WERI-Rb-1 (cell line): ENCODE data around the gene FAM117A.
A peak's percentile ranks its signal among the peaks of the same experiment; 100 is the strongest.

Experiments used
- DNase-seq: peaks from one replicate; pipeline ENCODE4 v3.0.0-alpha.2; 2020
- H3K27ac ChIP-seq: fragments of 250-450 bp; sonication (Bioruptor Pico); 2 replicates; pipeline ENCODE4 v1.5.1; 2020; ENCODE audit warnings: mild to moderate bottlenecking, moderate library complexity
- H3K27me3 ChIP-seq: fragments of 250-450 bp; sonication (Bioruptor Pico); 2 replicates; pipeline ENCODE4 v1.5.1; 2021; ENCODE audit warnings: mild to moderate bottlenecking, low read depth, moderate library complexity; ENCODE audit not compliant: insufficient read depth, severe bottlenecking
- H3K36me3 ChIP-seq: fragments of 250-450 bp; sonication (Bioruptor Pico); 2 replicates; pipeline ENCODE4 v1.5.1; 2020; ENCODE audit warnings: mild to moderate bottlenecking, moderate library complexity
- H3K4me3 ChIP-seq: 2 replicates; pipeline ENCODE4 v1.5.1; 2011; ENCODE audit warnings: low read depth, mild to moderate bottlenecking, control low read depth, low read length
- H3K9me3 ChIP-seq: fragments of 250-450 bp; sonication (Bioruptor Pico); 2 replicates; pipeline ENCODE4 v1.5.1; 2021; ENCODE audit warnings: mild to moderate bottlenecking, moderate library complexity; ENCODE audit not compliant: severe bottlenecking
- CTCF ChIP-seq: IDR thresholded peaks from 2 replicates; pipeline ENCODE4 v1.5.1; 2011; ENCODE audit warnings: low read depth, mild to moderate bottlenecking, control low read depth, inconsistent platforms, low read length

Gene FAM117A

GRCh38 chr17:49715216-49715615, 48.7 kb downstream of the FAM117A start:
- DNase-seq = no peak
- Histone ChIP-seq H3K36me3 (peaks cover 88% of the 10 kb centered on the region), H3K27me3 (no peaks in the 10 kb centered on the region), H3K27ac (no peak overlapping the region), H3K9me3 (no peaks in the 10 kb centered on the region), H3K4me3 (no peak overlapping the region)
- TF ChIP-seq CTCF = no peak

- TF ChIP-seq CTCF = 0 out of 2 replicates have a peak, but pooled peaks have one; percentile 6
- Histone ChIP-seq H3K27me3 (no peaks in the 10 kb centered on the region), H3K4me3 (no peak overlapping the region), H3K36me3 (peaks cover 46% of the 10 kb centered on the region), H3K27ac (no peak overlapping the region), H3K9me3 (no peaks in the 10 kb centered on the region)
- no peak for DNase-seq
These were observed 55.3 kb downstream of the FAM117A start for GRCh38 chr17:49708515-49709183.

GRCh38 chr17:49707608-49708514, 56.1 kb downstream of the FAM117A start, which contains the start of gene SLC35B1:
SLC35B1 (minus strand) TSS chr17:49707964; CDS start chr17:49707833, 131 bp downstream.
- TF ChIP-seq CTCF = peak; percentile 98
- peak within 1 kb of the TSS; percentile 98 for H3K27ac ChIP-seq
- H3K36me3 ChIP-seq = peaks cover 46% of the 10 kb centered on the region

GRCh38 chr17:49707246-49707607, 56.7 kb downstream of the FAM117A start:
- Histone ChIP-seq H3K9me3 (no peaks in the 10 kb centered on the region), H3K36me3 (peaks cover 47% of the 10 kb centered on the region)

More at GRCh38 chr17:49707608-49708514, 56.1 kb downstream of the FAM117A start, which contains the start of gene SLC35B1:
- Histone ChIP-seq H3K9me3 (no peaks in the 10 kb centered on the region), H3K27me3 (no peaks in the 10 kb centered on the region), H3K4me3 (peak within 1 kb of the TSS; percentile 70)
- peak; percentile 100 for DNase-seq

GRCh38 chr17:49705254-49705653, 58.7 kb downstream of the FAM117A start:
- TF ChIP-seq CTCF = no peak
- no peak for DNase-seq
- Histone ChIP-seq H3K4me3 (no peak overlapping the region), H3K36me3 (peaks cover 57% of the 10 kb centered on the region), H3K27me3 (no peaks in the 10 kb centered on the region), H3K9me3 (no peaks in the 10 kb centered on the region), H3K27ac (no peak overlapping the region)

More at GRCh38 chr17:49707246-49707607, 56.7 kb downstream of the FAM117A start:
- peak overlapping the region; percentile 70 for H3K4me3 ChIP-seq
- H3K27me3 ChIP-seq = no peaks in the 10 kb centered on the region
- no peak for TF ChIP-seq CTCF
- DNase-seq = no peak
- H3K27ac ChIP-seq = peak overlapping the region; percentile 98
